Fibroblast of skin of left quadriceps (primary cell): ENCODE data around the gene CDC42BPB.
A peak's percentile ranks its signal among the peaks of the same experiment; 100 is the strongest.
"Not testable (repeated sequence)": the region's sequence is repeated elsewhere in the genome, so short reads cannot be mapped to it uniquely, and the experiment has no call there.

Experiments used
- DNase-seq, 2 experiments: peaks; one replicate each; pipeline ENCODE4 v3.0.0-alpha.2; 2013; ENCODE audit warnings: low read depth in 2 of 2

Gene CDC42BPB

GRCh38 chr14:103047453-103047852 lies 9.9 kb downstream of the CDC42BPB start:
- DNase-seq, result not testable (repeated sequence)

DNA sequence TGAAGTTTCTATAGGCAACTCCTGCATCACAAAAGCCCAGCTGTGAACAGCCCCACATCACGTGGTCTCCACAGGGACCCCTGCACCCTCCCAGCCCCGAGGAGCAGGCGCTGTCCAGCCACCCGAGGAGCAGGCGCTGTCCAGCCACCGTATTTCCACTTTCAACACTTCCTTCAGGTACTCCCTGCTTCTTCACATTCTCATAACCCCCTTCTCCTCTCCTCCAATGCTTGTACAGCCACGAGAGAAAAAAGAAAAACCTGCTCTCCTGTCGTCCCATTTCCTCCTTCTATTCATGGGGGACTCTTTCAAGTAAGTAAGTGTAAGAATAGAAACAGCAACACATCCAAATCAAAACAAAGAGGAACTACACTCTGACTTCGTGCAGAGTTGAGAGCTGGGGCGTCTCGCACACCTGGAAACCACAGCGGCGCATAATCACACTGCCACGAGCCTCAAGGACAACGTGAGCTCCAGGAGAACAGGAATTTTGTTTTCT lies 11.9 kb downstream of the CDC42BPB start:
- DNase-seq, result no peak

GRCh38 chr14:103043257-103044015 lies 13.9 kb downstream of the CDC42BPB start:
- DNase-seq, result no peak

- no peak for DNase-seq
Measured at GRCh38 chr14:103041464-103041863, 15.9 kb downstream of the CDC42BPB start.

GRCh38 chr14:103033681-103034096 lies 23.7 kb downstream of the CDC42BPB start:
- no peak for DNase-seq

DNA sequence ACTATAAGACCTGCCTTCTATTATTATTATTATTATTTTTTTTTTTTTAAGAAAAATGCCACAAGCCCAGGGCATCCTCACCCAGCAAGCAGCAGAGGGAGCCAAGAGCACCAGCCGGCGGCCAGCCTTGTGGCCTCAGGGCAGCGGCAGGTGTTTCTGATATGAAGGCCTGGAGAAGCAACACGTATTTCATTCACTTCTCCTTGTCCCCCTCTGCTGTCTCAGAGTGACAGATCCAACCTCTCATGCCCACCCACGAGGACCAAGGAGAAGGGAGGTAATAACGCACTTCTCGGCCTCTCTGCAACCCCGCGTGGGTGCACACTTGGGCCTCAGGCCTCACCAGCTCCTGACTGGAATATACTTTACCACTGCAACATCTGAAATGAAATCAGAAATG lies 25.4 kb downstream of the CDC42BPB start:
- no peak for DNase-seq

- DNase-seq, result no peak
Measured at GRCh38 chr14:103031566-103031911, 25.8 kb downstream of the CDC42BPB start.

DNA sequence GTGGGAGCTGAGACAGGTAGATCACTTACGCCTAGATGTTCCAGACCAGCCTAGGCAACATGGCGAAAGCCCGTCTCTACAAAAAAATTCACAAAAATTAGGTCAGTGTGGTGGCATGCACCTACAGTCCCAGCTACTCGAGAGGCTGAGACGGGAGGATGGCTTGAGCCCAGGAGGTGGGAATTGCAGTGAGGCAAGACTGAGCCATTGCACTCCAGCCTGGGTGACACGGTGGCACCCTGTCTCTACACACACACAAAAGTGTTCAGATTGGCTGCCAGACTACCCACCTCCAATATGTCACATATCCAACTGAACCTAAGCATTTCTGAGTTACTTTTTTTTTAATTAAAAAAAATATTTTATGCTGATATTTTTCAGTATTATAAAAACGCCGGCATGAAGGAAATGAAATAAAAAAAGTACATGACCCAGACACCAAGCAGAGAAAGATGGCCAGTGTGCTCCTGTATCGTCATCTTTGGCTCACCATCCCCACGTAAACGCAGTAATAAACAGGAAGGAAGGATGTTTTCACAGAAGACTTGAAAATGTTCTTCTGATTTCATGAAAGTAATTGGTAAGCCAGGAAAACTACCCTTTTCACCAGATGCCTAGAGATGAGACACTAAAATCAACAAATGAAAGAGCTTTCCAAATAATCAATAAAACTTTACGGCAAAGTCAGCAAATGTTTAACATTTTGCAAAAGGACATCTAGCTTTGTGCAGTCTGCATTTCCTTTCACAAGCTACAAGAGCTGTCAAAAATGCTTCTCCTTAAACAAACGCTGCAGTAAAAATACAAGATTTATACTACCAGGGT lies 26.4 kb downstream of the CDC42BPB start:
- no peak for DNase-seq

- DNase-seq, result no peak
Measured at GRCh38 chr14:103029936-103030335, 27.4 kb downstream of the CDC42BPB start.

DNA sequence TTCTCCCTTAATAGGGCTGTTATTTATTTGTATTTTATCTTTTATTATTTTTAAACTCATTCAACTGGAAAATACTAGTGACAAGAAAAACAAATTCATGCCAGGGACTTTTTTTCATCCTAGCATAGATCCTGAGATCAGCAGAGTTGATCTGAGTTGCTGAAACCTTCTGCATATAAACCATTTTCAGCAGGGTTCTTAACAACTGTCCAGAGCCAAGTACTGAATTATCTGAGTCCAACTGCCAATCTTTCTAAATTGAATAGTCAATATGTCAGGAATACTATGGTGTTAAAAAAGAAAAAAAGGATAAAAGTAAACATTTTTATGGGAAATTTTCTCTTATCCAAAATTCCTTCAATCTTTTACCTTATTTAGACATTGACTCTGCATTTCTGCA lies 28.6 kb downstream of the CDC42BPB start:
- no peak for DNase-seq

DNA sequence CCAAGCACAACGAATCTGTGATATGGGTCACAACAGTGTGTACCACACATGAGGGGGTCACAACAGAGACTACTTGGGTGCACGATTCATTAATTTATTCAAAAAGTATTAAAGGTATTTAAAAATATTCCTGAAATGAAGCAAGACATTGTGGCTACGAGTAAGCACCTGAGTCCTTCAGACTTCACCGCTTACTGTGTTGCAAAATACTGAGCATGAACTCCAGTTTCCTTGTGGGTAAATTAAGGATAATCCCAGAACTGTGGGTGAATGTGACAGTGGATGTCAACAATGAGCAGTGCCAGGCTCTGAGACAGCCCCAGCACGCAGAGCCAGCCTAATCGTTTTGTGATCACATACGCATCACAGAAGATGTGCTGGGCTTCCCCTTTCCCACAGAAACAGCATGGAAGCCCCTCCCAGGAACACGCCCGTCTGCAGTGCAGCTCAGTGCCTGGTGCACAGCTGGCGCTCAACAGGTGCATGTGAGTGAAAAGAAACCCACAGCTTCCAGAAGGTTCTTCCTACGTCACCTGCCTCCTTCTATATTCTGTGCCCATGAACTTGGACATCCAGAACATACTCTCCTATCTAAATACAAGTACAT lies 29.1 kb downstream of the CDC42BPB start:
- no peak for DNase-seq

GRCh38 chr14:103027451-103027850 lies 29.9 kb downstream of the CDC42BPB start:
- no peak for DNase-seq

DNA sequence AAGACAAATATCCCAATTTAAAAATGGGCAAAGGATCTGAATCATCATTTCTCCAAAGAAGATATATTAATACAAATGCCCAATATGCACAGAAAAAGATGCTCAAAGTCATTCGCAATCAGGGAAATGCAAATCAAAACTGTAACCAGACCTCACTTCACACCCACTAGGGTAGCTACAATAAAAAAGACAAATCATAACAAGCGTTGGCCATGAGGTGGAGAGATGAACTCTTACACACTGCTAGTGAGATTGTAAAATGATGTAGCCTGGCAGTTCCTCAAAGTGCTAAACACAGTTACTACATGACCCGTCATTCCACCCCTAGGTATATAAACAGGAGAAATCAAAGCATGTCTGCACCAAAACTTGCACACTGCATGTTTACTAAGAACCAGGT lies 30.4 kb downstream of the CDC42BPB start:
- no peak for DNase-seq

- not testable (repeated sequence) for DNase-seq
Measured at GRCh38 chr14:103026196-103026595, 31.2 kb downstream of the CDC42BPB start.

DNA sequence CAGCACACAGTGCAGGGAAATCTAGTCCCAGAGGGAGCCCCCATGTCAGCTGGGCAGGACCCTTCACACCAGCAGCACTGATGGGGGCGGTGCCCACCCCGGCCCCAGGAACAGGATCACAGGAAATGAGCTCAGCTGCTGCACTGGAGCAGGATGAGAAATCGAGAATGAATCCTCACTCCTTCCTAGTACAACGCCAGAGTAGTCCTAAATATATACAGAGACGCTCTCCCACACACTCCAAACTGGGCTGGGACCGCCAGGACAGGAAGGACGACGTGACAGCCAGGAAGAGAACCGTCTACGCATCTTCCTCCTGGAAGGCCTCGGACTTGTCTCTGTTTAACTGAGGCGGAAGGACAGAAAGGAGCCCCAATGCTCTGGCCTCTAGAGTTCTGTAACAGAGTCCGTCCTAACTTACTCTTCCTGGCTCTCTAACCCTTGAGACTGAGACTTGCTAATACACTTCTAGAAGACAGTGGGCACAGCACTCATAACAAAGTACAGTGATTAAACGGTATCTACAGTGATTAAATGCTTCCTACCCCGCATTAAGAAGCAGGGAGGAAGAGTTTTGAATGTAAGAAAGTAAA lies 33.4 kb downstream of the CDC42BPB start:
- peak; percentile 28 to 29 for DNase-seq

DNA sequence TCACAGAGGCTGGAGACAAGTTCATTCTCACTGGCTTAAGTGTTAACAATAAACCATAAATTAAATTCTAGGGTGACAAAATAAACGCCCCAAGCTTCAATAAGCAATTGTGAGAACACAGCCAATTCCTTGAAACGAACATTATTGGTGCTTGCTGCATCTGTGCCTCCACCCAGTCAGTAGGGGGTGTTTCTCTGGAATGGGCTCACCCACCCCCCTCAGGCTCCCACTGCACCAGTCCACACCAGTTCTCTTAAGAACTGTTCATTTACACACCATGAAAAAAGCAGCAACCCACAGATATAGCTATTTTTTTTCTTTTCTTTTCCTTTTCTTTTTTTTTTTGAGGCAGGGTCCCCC lies 34.7 kb downstream of the CDC42BPB start:
- DNase-seq, result no peak

- no peak for DNase-seq
Measured at GRCh38 chr14:103022002-103022684, 35.2 kb downstream of the CDC42BPB start.

- no peak for DNase-seq
Measured at GRCh38 chr14:103021684-103022001, 35.7 kb downstream of the CDC42BPB start.

DNA sequence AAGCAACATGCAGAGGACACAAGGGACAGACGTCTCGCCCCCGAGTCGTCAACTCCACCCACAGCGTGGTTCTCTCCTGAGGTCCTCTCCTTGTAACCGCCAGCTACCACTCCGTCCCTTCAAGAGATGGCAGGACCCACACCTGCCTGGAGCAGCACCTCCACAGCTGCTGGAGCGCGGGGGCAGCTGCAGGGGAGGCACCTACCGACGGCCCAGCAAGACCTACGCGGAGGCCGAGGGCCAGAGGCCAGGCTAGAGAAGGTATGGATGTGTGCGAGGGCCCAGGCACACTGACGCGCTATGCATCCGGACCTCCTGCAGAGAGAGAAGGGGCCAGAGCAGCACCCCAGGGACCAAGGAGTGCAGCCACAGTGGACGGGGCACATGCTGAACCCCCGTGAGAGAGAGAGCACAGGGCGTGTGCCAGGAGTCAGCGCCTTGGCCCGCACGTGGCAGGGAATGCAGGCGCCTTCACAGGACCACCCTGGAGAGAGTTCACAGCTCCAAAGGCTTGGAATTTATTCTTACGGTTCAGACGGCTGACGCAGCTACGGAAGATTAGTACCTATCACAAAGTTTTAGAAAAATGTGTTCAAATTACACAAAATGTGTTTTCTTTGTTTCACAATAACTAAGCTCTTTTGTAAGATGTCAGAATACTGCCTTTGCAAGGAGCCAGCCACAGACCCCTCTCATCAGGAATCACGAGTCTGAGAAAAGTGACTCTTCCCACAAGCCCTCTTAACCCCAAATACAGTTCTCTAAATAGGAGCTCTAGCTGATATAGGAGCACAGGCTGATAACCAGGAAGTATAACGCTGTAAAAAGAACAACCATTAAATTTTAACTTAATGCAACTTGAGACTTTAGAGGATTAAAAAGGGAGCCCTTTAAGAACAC lies 36.8 kb downstream of the CDC42BPB start:
- no peak for DNase-seq

DNA sequence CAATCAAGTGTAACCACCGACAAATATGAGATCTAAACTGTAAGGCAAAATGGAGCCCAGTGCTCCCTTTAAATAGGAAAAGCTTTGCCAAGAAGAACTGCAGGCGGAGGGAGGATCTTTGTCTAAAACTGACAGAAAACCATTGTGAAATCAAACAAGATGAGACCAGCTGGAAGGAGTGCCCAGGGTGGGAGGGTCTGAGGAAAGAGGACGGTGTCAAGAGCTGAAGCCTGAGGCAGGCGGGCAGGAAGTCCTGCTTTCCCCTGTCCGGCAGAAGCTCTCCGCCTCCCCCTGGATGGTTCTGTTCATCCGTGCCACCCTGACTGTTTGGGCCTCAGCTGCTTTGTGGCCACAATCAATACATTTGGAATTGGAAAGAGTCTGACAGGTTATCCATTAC lies 37.5 kb downstream of the CDC42BPB start:
- DNase-seq, result no peak

DNA sequence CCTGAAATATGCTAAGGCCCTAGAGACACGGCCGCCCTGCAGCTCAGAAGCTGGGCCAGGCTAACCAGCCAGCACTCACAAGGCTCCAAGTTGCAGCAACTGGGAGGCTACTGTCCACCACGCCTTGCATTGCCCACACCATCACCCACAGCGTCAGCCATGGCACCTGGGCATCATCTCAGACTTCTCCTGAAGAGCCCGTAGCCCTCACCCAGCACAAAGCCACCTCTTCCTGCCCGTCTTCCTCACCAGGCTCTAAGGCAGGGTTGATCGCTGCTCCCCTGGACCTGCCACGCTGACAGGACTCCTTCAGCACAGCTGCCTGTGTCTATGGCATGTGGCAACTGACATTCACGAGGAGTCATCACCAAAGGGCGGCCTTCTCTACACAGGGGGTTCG lies 38.1 kb downstream of the CDC42BPB start:
- no peak for DNase-seq
